NB4 (cell line): ENCODE measurements around the gene TMEM233.

Experiments used
- DNase-seq: peaks from one replicate; pipeline ENCODE4 v3.0.0; 2010; ENCODE audit warnings: low read depth
- H3K4me3 ChIP-seq: one replicate; pipeline ENCODE4 v1.5.1; 2011; ENCODE audit warnings: mild to moderate bottlenecking, low read depth, low read length, moderate library complexity
- CTCF ChIP-seq: IDR thresholded peaks from one replicate; pipeline ENCODE4 v1.5.1; 2012; ENCODE audit warnings: low read depth, low read length
- MAX ChIP-seq: IDR thresholded peaks from 2 replicates; pipeline ENCODE4 v1.6.1; 2011; ENCODE audit warnings: low read depth, low read length
- MYC ChIP-seq: IDR thresholded peaks from 2 replicates; pipeline ENCODE4 v1.6.1; 2011; ENCODE audit warnings: low read depth, low read length
- POLR2A ChIP-seq: IDR thresholded peaks from 2 replicates; pipeline ENCODE4 v1.6.1; 2011; ENCODE audit warnings: mild to moderate bottlenecking; ENCODE audit not compliant: insufficient read length; ENCODE audit errors: extremely low read depth

The TMEM233 gene

GRCh38 chr12:119624966-119625365 lies 31.4 kb downstream of the TMEM233 start:
- TF ChIP-seq MAX (no peak), MYC (no peak), CTCF (no peak), POLR2A (no peak)
- H3K4me3 ChIP-seq, result no peak overlapping the region
- no peak for DNase-seq

- DNase-seq, result no peak
- no peak overlapping the region for H3K4me3 ChIP-seq
- TF ChIP-seq MAX (no peak), POLR2A (no peak), CTCF (no peak), MYC (no peak)
Observed at GRCh38 chr12:119627019-119627643, 33.6 kb downstream of the TMEM233 start.

- DNase-seq, result no peak
Observed at GRCh38 chr12:119627686-119628085, 34.1 kb downstream of the TMEM233 start.

GRCh38 chr12:119630223-119630780 lies 36.7 kb downstream of the TMEM233 start:
- H3K4me3 ChIP-seq, result no peak overlapping the region
- no peak for DNase-seq
- no peak for TF ChIP-seq CTCF
- no peak for TF ChIP-seq POLR2A
- TF ChIP-seq MYC, result no peak
- TF ChIP-seq MAX, result no peak

More at GRCh38 chr12:119627686-119628085, 34.1 kb downstream of the TMEM233 start:
- TF ChIP-seq POLR2A (no peak), CTCF (no peak), MYC (no peak), MAX (no peak)
- H3K4me3 ChIP-seq, result no peak overlapping the region

- no peak for DNase-seq
- TF ChIP-seq MYC (no peak), MAX (no peak), POLR2A (no peak)
- no peak overlapping the region for H3K4me3 ChIP-seq
Observed at GRCh38 chr12:119630962-119631550, 37.5 kb downstream of the TMEM233 start.

- TF ChIP-seq MAX, result no peak
- no peak for TF ChIP-seq MYC
- no peak for TF ChIP-seq CTCF
- TF ChIP-seq POLR2A, result no peak
- H3K4me3 ChIP-seq, result no peak overlapping the region
- DNase-seq, result no peak
Observed at GRCh38 chr12:119631930-119632678, 38.5 kb downstream of the TMEM233 start.
